ENCODE measurements around the gene FAM20A.
"Not testable (repeated sequence)": the region's sequence is repeated elsewhere in the genome, so short reads cannot be mapped to it uniquely, and the experiment has no call there.

The FAM20A gene

GRCh38 chr17:68518063-68518815 lies 82.9 kb downstream of the FAM20A start:
- no peak for DNase-seq

- DNase-seq = not testable (repeated sequence)
Measured at GRCh38 chr17:68517605-68518004, 83.6 kb downstream of the FAM20A start.

- no peak for DNase-seq
Measured at GRCh38 chr17:68516732-68517131, 84.4 kb downstream of the FAM20A start.

- DNase-seq = peak; percentile 26 to 69
Measured at GRCh38 chr17:68514831-68515635, 86.1 kb downstream of the FAM20A start.

- DNase-seq = no peak
Measured at GRCh38 chr17:68513932-68514331, 87.2 kb downstream of the FAM20A start.

GRCh38 chr17:68512960-68513474 lies 88.2 kb downstream of the FAM20A start:
- DNase-seq = peak in 1 of 2 donors; percentile 52

- peak; percentile 86 to 90 for DNase-seq
Measured at GRCh38 chr17:68512247-68512959, 88.8 kb downstream of the FAM20A start, which contains the start of gene PRKAR1A. PRKAR1A (plus strand) TSS chr17:68512430; CDS start chr17:68515400, 2,970 bp downstream.

- DNase-seq = peak in 1 of 2 donors; percentile 10
Measured at GRCh38 chr17:68511671-68512246, 89.4 kb downstream of the FAM20A start.

- no peak for DNase-seq
Measured at GRCh38 chr17:68511254-68511670, 89.9 kb downstream of the FAM20A start.

GRCh38 chr17:68509141-68510057 lies 91.8 kb downstream of the FAM20A start:
- DNase-seq = peak; percentile 72 to 77

GRCh38 chr17:68507576-68507975 lies 93.6 kb downstream of the FAM20A start:
- DNase-seq = peak; percentile 56 to 70

GRCh38 chr17:68505951-68506350 lies 95.2 kb downstream of the FAM20A start:
- DNase-seq = peak in 1 of 2 donors; percentile 39

GRCh38 chr17:68501074-68501473 lies 100.1 kb downstream of the FAM20A start:
- DNase-seq = no peak

GRCh38 chr17:68499587-68499986 lies 101.6 kb downstream of the FAM20A start:
- no peak for DNase-seq

GRCh38 chr17:68498479-68499326 lies 102.5 kb downstream of the FAM20A start:
- DNase-seq = peak; percentile 80 to 90

- DNase-seq = peak; percentile 78 to 83
Measured at GRCh38 chr17:68497885-68498319, 103.3 kb downstream of the FAM20A start.

- no peak for DNase-seq
Measured at GRCh38 chr17:68495081-68495480, 106.1 kb downstream of the FAM20A start.

GRCh38 chr17:68492394-68493054 lies 108.6 kb downstream of the FAM20A start:
- DNase-seq = not testable (repeated sequence)

- DNase-seq = peak; percentile 79 to 95
Measured at GRCh38 chr17:68491381-68492231, 109.6 kb downstream of the FAM20A start.

Data from inflammatory macrophage treated with lipopolysaccharide for 1 hour (primary cell).